Fibroblast of skin of left biceps (primary cell): ENCODE results near the gene CRAT.
"Not testable (repeated sequence)": the region's sequence is repeated elsewhere in the genome, so short reads cannot be mapped to it uniquely, and the experiment has no call there.

Experiments used
- DNase-seq, 2 experiments: peaks; one replicate each; pipeline ENCODE4 v3.0.0-alpha.2; 2013; ENCODE audit warnings: low read depth in 2 of 2

Gene CRAT

GRCh38 chr9:129138476-129139232 lies 28.1 kb upstream of the CRAT start:
- no peak for DNase-seq

GRCh38 chr9:129138144-129138462 lies 27.5 kb upstream of the CRAT start:
- DNase-seq, result no peak

GRCh38 chr9:129137292-129138143 lies 26.9 kb upstream of the CRAT start:
- DNase-seq, result no peak

- DNase-seq, result no peak
These were observed 25.9 kb upstream of the CRAT start for GRCh38 chr9:129136446-129137035.

GRCh38 chr9:129135476-129135875 lies 24.9 kb upstream of the CRAT start:
- DNase-seq, result no peak

- DNase-seq, result no peak
These were observed 22.5 kb upstream of the CRAT start for GRCh38 chr9:129133082-129133481.

- DNase-seq, result peak in 1 of 2 experiments; percentile 25
These were observed 20.9 kb upstream of the CRAT start for GRCh38 chr9:129131300-129132145.

- no peak for DNase-seq
These were observed 20.2 kb upstream of the CRAT start for GRCh38 chr9:129130791-129131190.

GRCh38 chr9:129130271-129130670 lies 19.7 kb upstream of the CRAT start:
- DNase-seq, result not testable (repeated sequence)

GRCh38 chr9:129128689-129129088 lies 18.1 kb upstream of the CRAT start:
- DNase-seq, result no peak

GRCh38 chr9:129126749-129127618 lies 16.4 kb upstream of the CRAT start:
- no peak for DNase-seq

- peak in 1 of 2 experiments; percentile 50 for DNase-seq
These were observed 14.9 kb upstream of the CRAT start for GRCh38 chr9:129125478-129125877.

- DNase-seq, result no peak
These were observed 14.0 kb upstream of the CRAT start for GRCh38 chr9:129124506-129125069.

GRCh38 chr9:129122976-129123375 lies 12.4 kb upstream of the CRAT start:
- DNase-seq, result not testable (repeated sequence)

GRCh38 chr9:129122133-129122532 lies 11.5 kb upstream of the CRAT start:
- no peak for DNase-seq

- no peak for DNase-seq
These were observed 10.9 kb upstream of the CRAT start for GRCh38 chr9:129121483-129121882.

GRCh38 chr9:129118799-129119198 lies 8.2 kb upstream of the CRAT start:
- DNase-seq, result no peak

GRCh38 chr9:129113645-129114304 lies 3.2 kb upstream of the CRAT start:
- no peak for DNase-seq

GRCh38 chr9:129112526-129112925 lies 1.9 kb upstream of the CRAT start:
- DNase-seq, result not testable (repeated sequence)
